Uterus (tissue), 2 donors: Measurements from ENCODE around the gene SCARB2.

Experiments
- POLR2A ChIP-seq, 2 donors: fragments of 450-650 bp; IDR thresholded peaks; one replicate each; pipeline ENCODE4 v1.6.1; 2016; ENCODE audit warnings: antibody characterized with exemption in 2 of 2, mild to moderate bottlenecking in 1 of 2, moderate library complexity in 1 of 2
- TF ChIP-seq, protein P1 (sequence below), 4 experiments: fragments of 200-600 bp in 2 of 4; fragments of 450-650 bp in 2 of 4; sonication (generic) in 2 of 4; IDR thresholded peaks; one replicate each; pipeline ENCODE4 v1.5.1; 2016 to 2019; ENCODE audit warnings: antibody characterized with exemption in 4 of 4, mild to moderate bottlenecking in 2 of 4, moderate library complexity in 1 of 4

DNA sequence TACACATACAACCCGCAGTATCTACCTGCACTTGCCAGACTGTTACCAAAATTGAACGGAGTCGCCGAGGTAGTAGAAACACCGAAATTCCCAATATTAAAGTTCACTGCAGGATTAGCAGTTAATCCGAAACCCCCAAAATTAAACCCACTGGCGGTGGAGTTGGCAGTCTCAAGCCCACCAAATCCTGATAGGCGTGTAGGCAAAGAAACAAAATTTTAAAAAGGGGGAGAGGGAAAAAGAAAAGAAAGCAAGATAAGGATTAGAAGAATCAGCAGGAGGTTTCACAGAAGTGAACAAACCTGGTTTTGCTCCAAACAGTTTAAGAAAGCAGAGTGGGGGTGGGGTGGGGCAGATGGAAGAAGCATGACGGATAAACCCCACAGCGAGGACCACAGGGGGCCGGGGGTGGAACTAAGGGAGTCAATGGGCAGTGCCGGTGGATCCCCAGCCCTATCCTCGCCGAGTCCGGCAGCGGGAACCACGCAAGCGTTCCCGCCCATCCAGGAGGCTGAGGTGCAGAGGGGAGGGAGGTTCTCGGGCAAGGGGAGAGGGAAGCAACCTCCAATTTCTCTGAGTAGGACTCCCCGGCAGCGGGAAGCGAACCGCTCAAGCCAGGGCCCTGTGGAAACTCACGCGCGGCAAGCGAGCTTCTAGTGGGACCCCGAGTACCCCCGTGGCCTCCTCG is 66.0 kb downstream of the SCARB2 start:
- TF ChIP-seq, protein P1, sequence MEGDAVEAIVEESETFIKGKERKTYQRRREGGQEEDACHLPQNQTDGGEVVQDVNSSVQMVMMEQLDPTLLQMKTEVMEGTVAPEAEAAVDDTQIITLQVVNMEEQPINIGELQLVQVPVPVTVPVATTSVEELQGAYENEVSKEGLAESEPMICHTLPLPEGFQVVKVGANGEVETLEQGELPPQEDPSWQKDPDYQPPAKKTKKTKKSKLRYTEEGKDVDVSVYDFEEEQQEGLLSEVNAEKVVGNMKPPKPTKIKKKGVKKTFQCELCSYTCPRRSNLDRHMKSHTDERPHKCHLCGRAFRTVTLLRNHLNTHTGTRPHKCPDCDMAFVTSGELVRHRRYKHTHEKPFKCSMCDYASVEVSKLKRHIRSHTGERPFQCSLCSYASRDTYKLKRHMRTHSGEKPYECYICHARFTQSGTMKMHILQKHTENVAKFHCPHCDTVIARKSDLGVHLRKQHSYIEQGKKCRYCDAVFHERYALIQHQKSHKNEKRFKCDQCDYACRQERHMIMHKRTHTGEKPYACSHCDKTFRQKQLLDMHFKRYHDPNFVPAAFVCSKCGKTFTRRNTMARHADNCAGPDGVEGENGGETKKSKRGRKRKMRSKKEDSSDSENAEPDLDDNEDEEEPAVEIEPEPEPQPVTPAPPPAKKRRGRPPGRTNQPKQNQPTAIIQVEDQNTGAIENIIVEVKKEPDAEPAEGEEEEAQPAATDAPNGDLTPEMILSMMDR (IDR thresholded peaks at IDR 0.05): no peak
- TF ChIP-seq POLR2A (IDR thresholded peaks at IDR 0.05): no peak
